Measurements from ENCODE around the gene RASSF7.

The RASSF7 gene

GRCh38 chr11:533586-534395 is 27.0 kb upstream of the RASSF7 start:
- no peak for DNase-seq

GRCh38 chr11:534396-535209 is 26.2 kb upstream of the RASSF7 start:
- DNase-seq: peak in 1 of 2 experiments; percentile 23

DNA sequence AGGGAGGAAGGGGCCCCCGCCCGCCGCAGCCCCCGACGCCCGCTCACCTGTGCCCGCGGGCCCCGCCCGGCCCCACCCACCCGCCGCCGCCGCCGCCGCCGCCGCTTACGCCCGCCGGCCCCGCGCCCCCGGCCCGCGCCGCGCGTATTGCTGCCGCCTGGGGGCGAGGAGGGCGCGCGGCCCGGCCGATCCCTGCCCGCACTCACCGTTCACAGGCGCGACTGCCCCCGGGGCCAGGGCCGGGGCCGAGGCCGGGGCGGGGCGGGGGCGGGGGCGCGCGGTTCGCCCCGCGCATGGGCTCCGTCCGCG is 25.6 kb upstream of the RASSF7 start:
- no peak for DNase-seq

DNA sequence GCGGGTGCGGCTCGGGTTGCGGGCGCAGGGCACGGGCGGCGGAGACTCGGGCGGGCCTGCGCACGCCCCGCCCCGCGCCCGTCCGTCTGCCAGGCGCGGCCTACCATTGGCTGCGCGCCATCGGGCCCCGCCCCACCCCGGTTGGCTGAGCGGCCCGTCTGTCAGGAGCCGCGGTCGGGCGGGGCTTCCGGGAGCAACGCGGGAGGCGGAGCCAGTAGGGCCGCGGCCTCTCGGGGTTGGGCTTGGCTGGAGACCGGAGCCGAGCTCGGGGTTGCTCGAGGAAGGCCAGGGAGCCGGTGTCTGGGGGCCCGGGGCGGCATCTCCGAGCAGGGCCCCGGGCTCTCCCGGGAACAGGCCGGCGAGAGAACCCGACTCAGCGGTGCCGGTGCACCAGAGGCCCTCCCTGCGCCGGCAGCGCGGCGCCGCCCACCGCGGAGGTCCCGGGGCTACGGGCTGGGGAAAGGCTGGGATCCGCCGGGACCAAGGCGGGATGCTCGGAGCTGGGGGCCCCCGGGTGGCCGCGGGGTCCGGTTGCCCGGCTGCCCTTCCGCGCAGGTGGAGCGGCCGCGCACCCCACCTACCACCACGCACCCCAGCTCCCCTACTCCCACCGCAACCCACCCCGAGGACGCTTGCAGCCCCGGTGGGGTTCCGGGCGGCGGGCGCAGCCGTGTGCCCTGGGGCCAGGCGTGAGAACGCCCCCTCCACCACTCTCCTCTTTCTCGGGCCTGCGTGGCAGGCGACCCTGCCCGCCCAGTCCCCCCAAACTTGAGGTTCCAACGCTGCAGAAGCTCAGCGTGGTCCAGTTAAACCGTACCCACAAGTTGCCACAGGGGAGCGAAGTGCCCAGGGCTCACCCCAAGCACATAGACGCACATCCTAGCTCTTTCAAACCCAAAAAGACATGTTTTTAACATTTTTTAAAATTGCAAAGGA is 25.0 kb upstream of the RASSF7 start, which contains the start of gene HRAS:
Gene HRAS, minus strand, starts transcription at position 58 of the 936 bp plus-strand sequence.
- DNase-seq: peak; percentile 94 to 98

DNA sequence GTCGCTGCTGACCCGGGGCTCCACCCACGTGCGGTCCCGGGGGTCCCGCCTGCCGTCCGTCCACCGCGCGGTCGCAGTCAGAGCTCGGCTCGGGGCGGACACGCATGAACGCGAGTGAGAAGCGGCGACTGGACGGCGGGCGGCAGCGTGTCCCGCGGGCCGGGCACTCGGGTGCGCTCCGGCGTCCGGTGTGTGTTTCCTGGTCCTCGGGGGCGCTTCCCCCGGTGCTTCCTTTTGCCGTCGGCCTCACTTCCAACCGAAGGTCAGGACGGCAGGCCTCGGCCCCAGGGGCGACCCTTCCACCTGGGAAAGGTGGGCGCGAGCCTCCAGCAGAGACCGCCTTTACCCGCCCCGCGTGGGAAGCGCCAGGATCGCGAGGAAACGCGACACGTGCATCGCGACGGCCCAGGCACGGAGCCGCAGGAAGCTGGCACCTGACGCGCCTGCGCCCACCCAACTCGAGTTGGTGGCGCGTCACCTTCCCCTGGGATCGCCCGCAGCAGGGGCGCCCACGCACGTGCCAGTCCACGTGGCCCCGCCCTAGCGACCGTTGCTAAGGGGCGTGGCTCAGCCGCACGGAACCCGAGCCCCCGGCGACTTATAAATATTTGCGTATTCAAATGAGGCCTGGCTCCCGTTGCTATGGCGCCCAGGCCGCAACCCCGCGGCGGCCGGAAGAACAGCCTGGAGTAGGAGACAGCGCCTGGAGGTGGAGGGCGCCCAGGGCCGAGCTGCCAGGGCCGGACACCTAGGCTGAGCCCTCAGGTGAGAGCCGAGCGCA is 23.7 kb upstream of the RASSF7 start, which contains the start of gene LRRC56:
Gene LRRC56, plus strand, starts transcription at position 687 of the 781 bp plus-strand sequence. CDS start 3,158 bp downstream, outside the sequence.
- DNase-seq: peak; percentile 93

DNA sequence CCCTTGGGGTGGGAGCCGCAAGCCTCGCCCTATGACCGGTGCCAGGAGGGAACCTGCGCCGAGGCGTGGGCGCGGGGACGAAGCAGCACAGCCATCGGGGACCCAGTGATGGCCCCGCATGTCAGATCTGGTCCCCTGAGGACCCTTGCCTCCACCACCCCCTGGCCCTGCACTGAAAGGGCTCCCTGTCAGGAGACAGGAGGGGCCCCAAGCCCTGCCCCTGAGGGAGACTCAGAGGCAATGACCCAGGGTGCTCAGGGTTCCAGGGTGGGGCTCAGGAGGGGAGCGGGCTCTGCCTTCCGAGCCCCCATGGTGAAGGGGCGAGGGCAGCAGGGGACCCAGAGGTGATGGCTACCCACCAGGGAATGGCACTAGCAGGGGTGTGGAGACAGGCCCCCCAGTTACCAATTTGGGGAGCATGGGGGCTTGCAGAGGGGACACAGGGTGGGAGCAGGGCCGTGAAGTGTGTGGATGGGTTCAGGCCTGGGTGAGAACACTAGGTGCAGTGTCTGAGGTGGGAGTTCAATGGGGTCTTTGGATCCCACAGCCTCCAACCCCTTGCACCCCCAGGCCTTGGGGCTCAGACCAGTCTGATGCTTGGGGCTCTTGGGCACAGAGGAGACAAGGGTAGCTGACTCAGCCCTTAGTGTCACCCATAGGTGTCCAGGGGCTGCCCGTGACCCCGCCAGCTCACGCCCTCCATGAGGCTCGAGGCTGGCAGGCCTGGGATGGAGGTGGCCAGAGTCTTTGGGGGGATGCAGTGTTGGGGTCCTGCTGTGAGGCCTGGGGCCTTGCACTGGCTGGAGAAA is 22.9 kb upstream of the RASSF7 start:
- DNase-seq: no peak

DNA sequence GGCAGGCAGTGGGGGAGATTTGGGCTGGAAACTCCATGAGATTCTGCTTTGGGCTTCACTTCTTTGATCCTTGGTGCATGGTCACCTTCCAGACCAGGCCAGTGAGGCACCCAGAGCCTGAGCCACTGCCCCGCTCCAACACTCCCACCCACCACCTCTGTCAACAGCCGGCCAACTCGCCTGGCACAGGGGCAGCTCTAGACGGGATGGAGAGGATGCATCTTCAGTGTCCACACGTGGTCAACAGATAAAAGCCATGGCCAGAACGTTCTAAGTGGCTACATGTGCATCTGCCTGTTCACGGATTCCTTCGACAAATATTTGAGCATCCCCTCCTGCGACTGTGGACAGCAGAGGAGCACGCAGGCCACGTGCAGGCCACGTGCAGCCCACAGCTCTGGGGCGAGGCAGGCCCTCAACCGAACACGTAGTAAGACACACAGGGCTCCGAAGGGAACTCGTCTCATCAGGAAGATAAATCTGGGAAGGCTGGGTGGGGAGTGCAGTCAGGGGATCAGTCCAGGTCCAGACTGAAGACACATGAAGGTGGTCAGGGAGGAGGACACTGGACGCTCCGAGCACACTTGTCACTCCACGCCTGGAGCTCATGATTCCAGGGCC is 22.2 kb upstream of the RASSF7 start:
- no peak for DNase-seq

DNA sequence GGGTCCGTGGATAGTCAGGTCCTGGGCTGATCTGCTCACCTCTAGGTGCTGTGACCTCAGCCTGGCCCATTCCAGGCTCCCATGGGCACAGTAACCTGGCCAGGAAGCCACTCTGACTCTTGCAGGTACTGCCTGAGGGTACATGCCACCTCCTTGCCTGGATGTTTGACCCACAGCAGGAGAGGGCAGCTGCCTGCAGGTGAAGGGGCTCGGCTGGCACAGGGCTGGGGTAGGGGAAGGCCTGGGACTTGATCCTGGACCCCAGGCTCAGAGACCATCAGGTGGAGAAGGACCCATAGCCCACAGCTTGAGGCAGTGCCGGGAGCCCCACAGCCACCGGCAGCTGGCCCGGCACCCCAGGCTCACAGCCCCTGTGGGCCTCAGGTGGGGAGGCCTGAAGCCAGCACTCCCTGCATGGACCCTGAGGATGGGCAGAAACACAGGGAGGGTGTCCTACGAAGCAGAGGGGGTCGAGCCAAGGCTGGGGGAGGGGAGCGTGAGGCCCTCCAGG is 20.7 kb upstream of the RASSF7 start:
- no peak for DNase-seq

- DNase-seq: no peak
These were observed 20.0 kb upstream of the RASSF7 start for GRCh38 chr11:540583-541432.

DNA sequence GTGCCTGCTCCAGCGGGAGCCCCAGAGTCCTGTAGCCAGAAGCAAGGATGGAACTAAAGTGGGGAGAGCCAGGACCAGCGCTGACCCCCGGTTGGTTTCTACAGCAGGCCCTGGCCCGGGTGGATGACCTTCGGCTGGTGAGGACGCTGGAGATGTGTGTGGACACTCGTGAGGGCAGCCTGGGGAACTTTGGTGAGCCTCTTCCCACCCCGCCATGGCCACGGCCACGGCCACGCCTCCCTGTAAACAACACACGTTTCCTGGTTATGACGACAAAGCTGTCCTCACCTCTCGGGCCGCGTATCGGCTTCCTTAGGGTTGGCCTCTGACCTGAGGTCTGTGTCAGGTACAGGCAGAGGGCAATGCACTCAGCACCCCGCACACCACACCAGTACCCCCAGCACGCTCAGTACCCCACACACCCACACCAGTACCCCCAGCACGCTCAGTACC is 19.3 kb upstream of the RASSF7 start:
- DNase-seq: no peak

- no peak for DNase-seq
These were observed 16.0 kb upstream of the RASSF7 start for GRCh38 chr11:544817-545166.

- no peak for DNase-seq
These were observed 15.6 kb upstream of the RASSF7 start for GRCh38 chr11:545171-545570.

GRCh38 chr11:548700-549603 is 11.8 kb upstream of the RASSF7 start:
- no peak for DNase-seq

DNA sequence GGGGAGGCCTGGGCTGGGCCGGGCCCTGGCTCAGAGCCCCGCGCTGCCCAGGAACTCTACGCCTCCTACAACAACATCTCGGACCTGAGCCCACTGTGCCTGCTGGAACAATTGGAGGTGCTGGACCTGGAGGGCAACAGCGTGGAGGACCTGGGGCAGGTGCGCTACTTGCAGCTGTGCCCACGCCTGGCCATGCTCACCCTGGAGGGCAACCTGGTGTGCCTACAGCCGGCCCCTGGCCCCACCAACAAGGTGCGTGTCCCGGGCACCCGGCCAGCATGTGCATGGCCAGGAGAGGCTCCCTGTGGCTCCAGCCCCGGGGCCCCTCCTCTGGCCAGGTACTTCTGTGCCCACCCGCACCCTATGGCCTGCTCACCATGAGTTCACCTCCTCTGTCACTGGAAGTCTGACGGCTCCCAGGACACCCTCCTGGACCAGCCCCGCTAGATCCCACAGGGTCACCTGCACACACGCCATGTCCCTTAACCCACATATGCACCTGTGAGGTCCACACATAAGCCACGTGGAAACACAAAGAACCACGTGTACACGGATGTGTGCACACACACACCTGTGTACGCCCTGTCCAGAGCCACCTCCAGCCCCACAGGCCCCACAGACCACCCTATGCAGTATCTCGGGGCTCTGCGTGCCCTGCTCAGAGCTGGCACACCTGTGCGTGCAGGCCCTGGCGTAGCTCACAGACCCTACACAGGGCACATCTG is 10.6 kb upstream of the RASSF7 start:
- no peak for DNase-seq

- no peak for DNase-seq
These were observed 10.1 kb upstream of the RASSF7 start for GRCh38 chr11:550746-551085.

DNA sequence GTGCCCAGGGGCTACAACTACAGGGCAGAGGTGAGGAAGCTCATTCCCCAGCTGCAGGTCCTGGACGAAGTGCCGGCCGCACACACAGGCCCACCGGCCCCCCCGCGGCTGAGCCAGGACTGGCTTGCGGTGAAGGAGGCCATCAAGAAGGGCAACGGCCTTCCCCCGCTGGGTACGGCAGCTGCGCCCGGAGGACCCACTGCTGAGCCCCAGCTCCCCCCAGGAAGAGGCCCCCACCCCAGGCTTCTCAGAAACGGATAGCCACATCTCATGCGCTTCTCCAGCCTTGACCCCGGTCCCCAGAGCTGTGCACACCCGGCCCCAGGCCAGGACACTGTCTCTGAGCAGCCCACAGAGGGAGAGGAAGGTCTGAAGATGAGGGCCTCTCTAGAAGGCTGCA is 9.6 kb upstream of the RASSF7 start:
- no peak for DNase-seq

DNA sequence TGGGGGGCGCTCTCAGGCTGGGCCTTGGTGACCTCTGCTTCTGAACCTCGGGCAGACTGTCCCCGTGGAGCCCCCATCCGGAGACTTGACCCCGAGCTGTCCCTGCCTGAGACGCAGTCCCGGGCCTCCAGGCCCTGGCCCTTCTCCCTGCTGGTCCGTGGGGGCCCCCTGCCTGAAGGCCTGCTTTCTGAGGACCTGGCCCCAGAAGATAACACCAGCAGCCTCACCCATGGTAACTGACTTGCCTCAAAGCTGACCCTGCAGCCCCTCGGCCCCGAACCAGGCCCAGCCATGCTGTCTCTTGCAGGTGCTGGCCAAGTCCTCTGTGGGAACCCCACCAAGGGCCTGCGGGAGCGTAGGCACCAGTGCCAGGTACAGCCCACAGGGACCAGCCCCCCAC is 9.2 kb upstream of the RASSF7 start:
- no peak for DNase-seq

Measured in stimulated activated CD4-positive, alpha-beta T cell treated with anti-CD3 and anti-CD28 coated beads, Interleukin-4, amount 100 ng/mL, for 4 hours (primary cell).